ENCODE measurements around the gene GGA2.

DNA sequence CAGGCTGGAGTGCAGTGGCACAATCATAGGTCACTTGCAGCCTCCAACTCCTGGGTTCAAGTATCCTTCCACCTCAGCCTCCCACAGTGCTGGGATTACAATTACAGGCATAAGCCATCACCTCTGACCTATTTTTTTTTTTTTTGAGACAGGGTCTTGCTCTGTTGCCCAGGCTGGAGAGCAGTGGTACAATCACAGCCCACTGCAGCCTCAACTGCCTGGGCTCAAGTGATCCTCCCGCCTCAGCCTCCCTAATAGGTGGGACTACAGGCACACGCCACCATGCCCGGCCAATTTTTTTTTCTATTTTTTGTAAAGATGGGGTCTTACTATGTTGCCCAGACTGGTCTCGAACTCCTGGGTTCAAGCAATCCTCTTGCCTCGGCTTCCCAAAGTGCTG lies 5.6 kb upstream of the GGA2 start:
- TF ChIP-seq EZH2 (IDR thresholded peaks at IDR 0.05; ENCODE audit: low read length, missing control alignments), result no peak
- TF ChIP-seq, protein P1, sequence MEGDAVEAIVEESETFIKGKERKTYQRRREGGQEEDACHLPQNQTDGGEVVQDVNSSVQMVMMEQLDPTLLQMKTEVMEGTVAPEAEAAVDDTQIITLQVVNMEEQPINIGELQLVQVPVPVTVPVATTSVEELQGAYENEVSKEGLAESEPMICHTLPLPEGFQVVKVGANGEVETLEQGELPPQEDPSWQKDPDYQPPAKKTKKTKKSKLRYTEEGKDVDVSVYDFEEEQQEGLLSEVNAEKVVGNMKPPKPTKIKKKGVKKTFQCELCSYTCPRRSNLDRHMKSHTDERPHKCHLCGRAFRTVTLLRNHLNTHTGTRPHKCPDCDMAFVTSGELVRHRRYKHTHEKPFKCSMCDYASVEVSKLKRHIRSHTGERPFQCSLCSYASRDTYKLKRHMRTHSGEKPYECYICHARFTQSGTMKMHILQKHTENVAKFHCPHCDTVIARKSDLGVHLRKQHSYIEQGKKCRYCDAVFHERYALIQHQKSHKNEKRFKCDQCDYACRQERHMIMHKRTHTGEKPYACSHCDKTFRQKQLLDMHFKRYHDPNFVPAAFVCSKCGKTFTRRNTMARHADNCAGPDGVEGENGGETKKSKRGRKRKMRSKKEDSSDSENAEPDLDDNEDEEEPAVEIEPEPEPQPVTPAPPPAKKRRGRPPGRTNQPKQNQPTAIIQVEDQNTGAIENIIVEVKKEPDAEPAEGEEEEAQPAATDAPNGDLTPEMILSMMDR (conservative IDR thresholded peaks at IDR 0.05 in 1 of 2, IDR thresholded peaks at IDR 0.05 in 1 of 2; ENCODE audit: low read depth in 1 of 2, low read length in 2 of 2), result no peak
